Natural killer cell treated with Interleukin-12 subunit alpha and Interleukin-12 subunit beta and Interleukin-15 and Interleukin-18, amount 100 ng/mL, for 72 hours (primary cell): Measurements from ENCODE around the gene AP5Z1. TPM values are rescaled to one million over a fixed set of nuclear protein-coding genes. Genes with fewer than 3 reads are reported as not detected.

Experiments
- ATAC-seq, 2 donors: fragments of 150-1000 bp; cut with Tn5 transposase in 1 of 2; sonication (Bioruptor Pico), chemical (Tn5 transposase) in 1 of 2; 2 replicates each; pipeline ENCODE4 v1.10.0; 2021
- DNase-seq: peaks from one replicate; pipeline ENCODE4 v3.0.0; 2022; ENCODE audit warnings: low spot score
- H3K27ac Mint-ChIP-seq, 2 donors: 1 replicate in 1 of 2; 2 replicates in 1 of 2; pipeline ENCODE4 v1.8.0; 2022; ENCODE audit warnings: mixed read lengths in 2 of 2, mild to moderate bottlenecking in 1 of 2, moderate library complexity in 1 of 2
- H3K27me3 Mint-ChIP-seq, 2 donors: 1 replicate in 1 of 2; 2 replicates in 1 of 2; pipeline ENCODE4 v1.8.0; 2022; ENCODE audit warnings: mixed read lengths in 2 of 2
- H3K36me3 Mint-ChIP-seq: one replicate; pipeline ENCODE4 v1.8.0; 2022; ENCODE audit warnings: mixed read lengths
- H3K4me1 Mint-ChIP-seq, 2 donors: 1 replicate in 1 of 2; 2 replicates in 1 of 2; pipeline ENCODE4 v1.8.0; 2022; ENCODE audit warnings: low read depth in 2 of 2, mixed read lengths in 2 of 2, mild to moderate bottlenecking in 1 of 2
- H3K4me3 Mint-ChIP-seq: one replicate; pipeline ENCODE4 v1.8.0; 2022; ENCODE audit warnings: mixed read lengths
- H3K9me3 Mint-ChIP-seq: 2 replicates; pipeline ENCODE4 v1.8.0; 2022; ENCODE audit warnings: mixed read lengths
- total RNA-seq, 2 donors: library from RNA; stranded (reverse); gene quantifications; one replicate each; pipeline ENCODE4 v1.2.3, GENCODE V29; 2022

The AP5Z1 gene
- total RNA-seq, 2 donors from 2014 or later = 87.3 to 99.4 TPM

DNA sequence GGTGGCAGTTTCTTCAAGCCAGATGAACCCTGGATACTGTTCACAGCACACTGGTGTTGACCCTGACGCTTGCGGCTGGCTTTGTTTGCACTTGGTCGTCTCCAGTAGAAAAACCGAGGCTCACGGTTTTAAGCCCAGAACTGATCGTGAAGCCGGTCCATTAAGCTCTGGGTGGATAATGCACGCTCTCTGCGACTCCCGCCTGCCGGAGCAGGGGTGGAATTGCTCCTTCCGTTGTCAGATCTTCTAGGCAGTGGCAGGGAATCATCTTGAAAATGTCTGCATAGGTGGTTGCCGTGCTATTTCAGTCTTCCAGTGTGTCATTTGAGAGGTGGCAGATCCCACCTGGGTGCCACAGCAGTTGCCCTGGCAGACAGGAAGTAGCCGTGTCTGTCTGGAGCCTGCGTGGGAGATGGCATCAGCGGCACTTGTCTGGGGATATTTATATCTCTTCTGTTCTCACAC is 35.9 kb upstream of the AP5Z1 start:
- peak overlapping the region; percentile 37 to 82 for H3K27ac Mint-ChIP-seq
- no peaks in the 10 kb centered on the region for H3K27me3 Mint-ChIP-seq
- H3K9me3 Mint-ChIP-seq = no peaks in the 10 kb centered on the region
- no peaks in the 10 kb centered on the region for H3K36me3 Mint-ChIP-seq
- H3K4me1 Mint-ChIP-seq = peaks cover 30 to 34% of the 10 kb centered on the region in 2 donors
- no peak for ATAC-seq
- H3K4me3 Mint-ChIP-seq = no peak overlapping the region
- no peak for DNase-seq

DNA sequence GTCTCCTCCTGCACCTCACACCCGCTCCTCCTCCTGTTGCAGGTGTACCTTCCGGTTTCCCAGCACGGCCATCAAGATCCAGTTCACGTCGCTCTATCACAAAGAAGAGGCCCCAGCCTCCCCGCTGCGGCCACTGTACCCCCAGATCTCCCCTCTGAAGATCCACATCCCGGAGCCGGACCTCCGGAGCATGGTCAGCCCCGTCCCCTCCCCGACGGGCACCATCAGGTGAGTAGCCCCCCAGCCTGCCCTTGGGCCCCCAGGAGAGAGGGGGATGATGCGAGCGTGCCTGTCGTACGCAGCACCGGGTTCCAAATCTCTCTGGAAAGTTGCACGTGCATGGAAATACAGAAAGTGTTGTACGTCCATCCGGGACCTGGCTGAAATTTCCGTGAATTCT is 34.6 kb upstream of the AP5Z1 start:
- no peak overlapping the region for H3K4me3 Mint-ChIP-seq
- H3K27me3 Mint-ChIP-seq = no peaks in the 10 kb centered on the region
- H3K27ac Mint-ChIP-seq = no peak overlapping the region
- H3K9me3 Mint-ChIP-seq = no peaks in the 10 kb centered on the region
- no peaks in the 10 kb centered on the region for H3K36me3 Mint-ChIP-seq
- peaks cover 40 to 44% of the 10 kb centered on the region in 2 donors for H3K4me1 Mint-ChIP-seq
- ATAC-seq = no peak
- no peak for DNase-seq

DNA sequence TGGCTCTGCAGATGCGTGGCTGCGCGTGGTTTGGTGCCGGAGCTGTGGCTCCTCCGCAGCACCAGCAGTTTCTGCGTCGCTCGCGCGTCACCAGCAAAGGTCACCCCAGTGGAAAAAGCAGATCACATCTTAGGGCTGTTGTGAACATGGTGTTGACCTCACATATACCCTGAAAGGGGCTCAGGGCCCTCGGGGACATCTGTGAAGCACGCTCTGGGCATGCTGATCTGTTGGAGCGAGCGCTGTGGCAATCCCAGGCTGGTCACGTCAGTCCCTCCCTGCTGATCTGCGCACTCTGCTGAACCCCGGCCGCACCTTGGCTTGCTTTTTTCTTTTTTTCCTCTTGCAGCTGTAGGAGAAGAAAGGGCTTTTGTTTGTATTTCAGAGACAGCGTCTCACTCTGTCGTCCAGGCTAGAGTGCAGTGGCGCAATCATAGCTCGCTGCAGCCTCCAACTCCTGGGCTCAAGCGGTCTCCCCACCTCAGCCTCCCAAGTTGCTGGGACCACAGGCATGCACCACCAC is 33.3 kb upstream of the AP5Z1 start:
- H3K36me3 Mint-ChIP-seq = no peaks in the 10 kb centered on the region
- H3K9me3 Mint-ChIP-seq = no peaks in the 10 kb centered on the region
- H3K27ac Mint-ChIP-seq = peak overlapping the region in 1 of 2 donors; percentile 43
- no peak overlapping the region for H3K4me3 Mint-ChIP-seq
- no peaks in the 10 kb centered on the region for H3K27me3 Mint-ChIP-seq
- ATAC-seq (no peak), DNase-seq (no peak)
- peaks cover 45 to 47% of the 10 kb centered on the region in 2 donors for H3K4me1 Mint-ChIP-seq

DNA sequence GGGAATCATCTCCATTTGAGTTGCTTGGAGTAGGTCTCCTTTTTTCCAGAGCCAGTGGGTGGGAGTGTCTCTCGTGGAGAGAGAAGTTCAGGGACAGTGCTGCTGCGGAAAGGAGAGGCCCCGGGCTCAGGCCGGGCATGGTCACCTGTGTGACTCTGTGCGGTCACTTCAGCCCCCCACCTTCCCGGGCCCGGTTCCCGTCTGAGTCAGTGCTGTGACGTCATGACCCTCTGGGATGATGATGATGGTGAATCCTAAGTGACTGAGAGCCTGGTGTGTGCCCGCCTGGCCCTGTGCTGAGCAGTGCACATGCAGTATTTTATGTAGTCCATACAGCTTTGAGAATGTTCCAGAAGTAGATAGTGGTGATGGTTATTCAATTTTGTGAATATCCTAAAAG is 32.6 kb upstream of the AP5Z1 start:
- Mint-ChIP-seq H3K4me3 (no peak overlapping the region), H3K27ac (peak overlapping the region in 1 of 2 donors; percentile 97), H3K4me1 (peaks cover 47% of the 10 kb centered on the region in 2 donors), H3K9me3 (no peaks in the 10 kb centered on the region), H3K36me3 (peaks cover 1% of the 10 kb centered on the region), H3K27me3 (no peaks in the 10 kb centered on the region)
- ATAC-seq (no peak), DNase-seq (no peak)

DNA sequence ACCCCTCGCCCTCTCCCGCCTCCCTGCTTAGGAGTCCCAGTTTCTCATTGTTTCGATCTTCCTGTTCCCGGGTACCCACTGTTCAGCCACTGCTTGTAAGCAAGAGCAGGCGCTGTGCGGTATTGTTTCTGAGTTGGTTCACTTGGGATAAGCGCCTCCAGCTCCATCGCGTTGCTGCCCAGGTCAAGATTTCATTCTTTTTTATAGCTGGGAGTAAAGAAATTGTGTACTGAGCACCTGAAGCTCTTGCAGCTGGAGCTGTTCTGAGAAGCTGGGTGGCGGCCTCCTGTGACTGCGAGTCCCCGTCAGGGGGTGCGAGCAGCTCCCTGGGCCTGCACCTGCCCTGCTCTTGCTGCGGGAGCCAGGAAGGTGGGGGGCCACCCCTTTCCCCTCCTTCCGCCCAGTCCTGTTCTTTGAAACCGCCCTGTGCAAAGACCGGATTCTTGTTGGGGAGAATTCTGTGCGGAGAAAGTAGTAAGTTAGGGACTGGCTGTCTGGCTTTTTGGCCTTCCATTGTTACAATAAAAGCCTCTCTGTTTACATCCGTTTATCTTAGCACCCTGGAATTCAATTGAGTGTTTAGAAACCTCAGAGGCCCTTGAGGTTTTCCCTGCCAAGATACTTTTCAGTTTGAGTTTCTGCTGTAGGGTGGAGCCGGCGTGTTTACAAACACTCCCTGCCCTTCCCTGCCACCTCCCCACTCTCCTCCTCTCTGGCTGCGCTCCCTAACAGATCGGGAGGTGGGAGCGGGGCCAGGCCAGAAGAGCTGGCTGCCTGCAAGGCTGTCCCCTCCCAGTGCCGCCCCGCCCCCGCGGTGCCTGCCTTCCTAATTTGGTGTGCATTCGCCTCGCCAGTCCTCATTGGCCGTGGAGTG is 30.8 kb upstream of the AP5Z1 start:
- H3K27me3 Mint-ChIP-seq = no peaks in the 10 kb centered on the region
- ATAC-seq (peak; percentile 79 to 87), DNase-seq (peak; percentile 81)
- peak overlapping the region; percentile 93 to 97 for H3K27ac Mint-ChIP-seq
- H3K36me3 Mint-ChIP-seq = peaks cover 6% of the 10 kb centered on the region
- peaks cover 47 to 49% of the 10 kb centered on the region in 2 donors for H3K4me1 Mint-ChIP-seq
- H3K4me3 Mint-ChIP-seq = peak overlapping the region; percentile 87
- no peaks in the 10 kb centered on the region for H3K9me3 Mint-ChIP-seq

DNA sequence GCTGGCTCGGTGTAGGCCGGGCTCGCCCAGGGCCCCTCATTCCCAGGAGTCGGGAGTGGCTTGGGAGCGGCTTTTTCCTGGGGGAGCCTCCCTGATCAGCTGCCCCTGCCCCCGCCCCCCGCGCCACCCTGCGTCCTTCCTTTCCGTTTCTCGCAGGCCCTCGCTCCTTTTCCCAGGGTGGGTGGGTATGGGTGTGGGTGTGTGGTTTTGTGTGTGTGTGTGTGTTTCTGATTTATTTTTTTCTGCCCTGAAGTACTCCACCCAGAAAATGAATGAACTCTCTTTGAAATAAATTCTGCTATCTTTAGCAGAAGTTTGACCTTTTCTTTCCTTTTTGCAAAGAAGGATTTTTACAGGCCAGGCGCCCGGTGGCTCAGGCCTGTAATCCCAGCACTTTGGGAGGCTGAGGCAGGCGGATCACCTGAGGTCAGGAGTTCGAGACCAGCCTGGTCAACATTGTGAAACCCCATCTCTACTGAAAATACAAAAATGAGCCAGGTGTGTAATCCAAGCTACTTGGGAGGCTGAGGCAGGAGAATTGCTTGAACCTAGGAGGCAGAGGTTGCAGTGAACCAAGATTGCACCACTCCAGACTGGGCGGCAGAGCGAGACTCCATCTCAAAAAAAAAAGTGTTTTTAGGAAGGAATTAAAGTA is 30.0 kb upstream of the AP5Z1 start:
- ATAC-seq = no peak
- H3K27ac Mint-ChIP-seq = peak overlapping the region; percentile 93 to 97
- H3K27me3 Mint-ChIP-seq = no peaks in the 10 kb centered on the region
- DNase-seq = no peak
- H3K4me3 Mint-ChIP-seq = peak overlapping the region; percentile 87
- peaks cover 43 to 46% of the 10 kb centered on the region in 2 donors for H3K4me1 Mint-ChIP-seq
- no peaks in the 10 kb centered on the region for H3K9me3 Mint-ChIP-seq
- H3K36me3 Mint-ChIP-seq = peaks cover 6% of the 10 kb centered on the region

DNA sequence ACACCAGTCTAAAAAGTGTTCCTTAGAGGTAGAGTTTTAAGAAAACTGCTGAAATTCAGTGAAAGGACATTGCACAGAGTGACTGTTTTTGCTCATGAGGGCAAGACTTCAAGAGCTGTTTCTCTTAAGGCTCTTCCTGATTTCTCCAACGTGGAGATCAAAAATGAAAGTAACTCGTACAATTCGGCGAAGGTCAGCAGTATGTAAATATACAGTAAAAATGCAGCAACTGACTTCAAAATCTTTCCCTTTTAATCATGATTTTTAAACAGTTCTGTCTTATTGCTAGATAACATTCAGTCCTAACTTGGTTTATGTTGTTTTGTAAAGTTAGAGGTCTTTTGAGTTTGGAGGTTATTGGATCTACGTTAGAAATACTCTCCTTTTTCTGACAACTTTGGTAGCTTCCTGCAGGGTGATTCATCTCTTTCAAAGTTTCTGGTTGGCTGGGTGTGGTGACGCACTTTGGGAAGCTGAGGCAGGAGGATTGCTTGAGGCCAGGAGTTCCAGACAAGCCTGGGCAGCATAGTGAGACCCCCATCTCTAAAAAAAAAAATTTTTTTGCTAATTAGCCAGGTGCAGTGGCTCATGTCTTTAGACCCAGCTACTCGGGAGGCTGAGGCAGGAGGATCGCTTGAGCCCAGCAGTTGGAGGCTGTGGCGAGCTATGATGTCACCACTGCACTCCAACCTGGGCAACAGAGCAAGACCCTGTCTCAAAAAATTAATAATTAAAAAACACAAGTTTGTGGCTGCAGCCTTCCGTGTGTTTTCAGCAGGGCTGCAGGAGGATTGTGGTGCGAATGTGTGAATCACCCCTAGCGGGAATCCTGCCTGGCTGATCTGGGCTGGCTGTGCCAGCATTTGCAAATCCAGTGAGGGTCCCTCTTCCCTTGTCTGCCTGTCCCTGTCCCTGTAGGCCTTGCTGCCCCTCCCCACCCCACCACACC is 29.2 kb upstream of the AP5Z1 start:
- Mint-ChIP-seq H3K27ac (peak overlapping the region; percentile 93 to 97), H3K36me3 (peaks cover 6% of the 10 kb centered on the region), H3K27me3 (no peaks in the 10 kb centered on the region), H3K9me3 (no peaks in the 10 kb centered on the region), H3K4me3 (peak overlapping the region; percentile 87), H3K4me1 (peaks cover 43 to 46% of the 10 kb centered on the region in 2 donors)
- DNase-seq (no peak), ATAC-seq (peak; percentile 60 to 65)

DNA sequence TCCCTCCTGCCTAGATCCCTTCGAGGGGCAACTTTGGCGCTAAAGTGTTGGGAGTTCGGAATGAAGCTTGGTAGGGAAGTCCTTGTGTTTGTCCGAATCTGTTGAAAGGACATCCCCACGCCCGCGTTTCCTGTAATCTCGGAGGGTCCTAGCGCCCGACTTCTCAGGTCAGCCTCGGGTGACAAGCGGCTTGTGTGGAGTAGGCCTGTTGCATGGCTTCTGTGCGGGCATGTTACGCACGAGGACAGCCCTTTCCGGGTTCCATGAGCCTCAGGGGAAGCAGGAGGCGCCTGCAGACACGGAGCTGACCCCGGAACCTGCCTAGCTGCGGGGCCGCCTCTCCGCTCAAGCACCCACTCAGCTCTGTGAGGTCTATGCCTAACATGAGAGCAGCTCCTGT is 28.4 kb upstream of the AP5Z1 start:
- H3K27me3 Mint-ChIP-seq = no peaks in the 10 kb centered on the region
- H3K36me3 Mint-ChIP-seq = peaks cover 6% of the 10 kb centered on the region
- H3K4me3 Mint-ChIP-seq = peak overlapping the region; percentile 27
- H3K27ac Mint-ChIP-seq = peak overlapping the region in 1 of 2 donors; percentile 97
- H3K4me1 Mint-ChIP-seq = peaks cover 39 to 46% of the 10 kb centered on the region in 2 donors
- no peaks in the 10 kb centered on the region for H3K9me3 Mint-ChIP-seq
- ATAC-seq (no peak), DNase-seq (no peak)

DNA sequence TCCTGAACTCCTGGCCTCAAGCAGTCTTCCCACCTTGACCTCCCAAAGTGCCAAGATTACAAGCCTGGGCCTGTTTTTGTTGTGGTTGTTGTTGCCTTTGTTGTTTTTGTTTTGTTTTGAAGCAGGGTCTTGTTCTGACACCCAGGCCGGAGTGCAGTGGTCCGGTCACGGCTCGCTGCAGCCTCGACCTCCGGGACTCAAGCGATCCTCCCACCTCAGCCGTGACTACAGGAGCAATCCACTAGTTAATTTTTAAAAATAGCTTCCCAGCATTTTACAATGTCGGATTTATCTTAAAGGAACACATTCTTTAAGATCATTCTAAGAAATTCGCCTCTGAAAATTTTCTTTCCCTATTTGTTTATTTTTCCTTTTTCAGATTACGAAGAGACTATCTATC is 27.7 kb upstream of the AP5Z1 start:
- peaks cover 6% of the 10 kb centered on the region for H3K36me3 Mint-ChIP-seq
- peaks cover 38 to 46% of the 10 kb centered on the region in 2 donors for H3K4me1 Mint-ChIP-seq
- ATAC-seq = no peak
- no peak for DNase-seq
- H3K4me3 Mint-ChIP-seq = peak overlapping the region; percentile 51
- H3K27me3 Mint-ChIP-seq = no peaks in the 10 kb centered on the region
- H3K27ac Mint-ChIP-seq = peak overlapping the region; percentile 65 to 86
- H3K9me3 Mint-ChIP-seq = no peaks in the 10 kb centered on the region

DNA sequence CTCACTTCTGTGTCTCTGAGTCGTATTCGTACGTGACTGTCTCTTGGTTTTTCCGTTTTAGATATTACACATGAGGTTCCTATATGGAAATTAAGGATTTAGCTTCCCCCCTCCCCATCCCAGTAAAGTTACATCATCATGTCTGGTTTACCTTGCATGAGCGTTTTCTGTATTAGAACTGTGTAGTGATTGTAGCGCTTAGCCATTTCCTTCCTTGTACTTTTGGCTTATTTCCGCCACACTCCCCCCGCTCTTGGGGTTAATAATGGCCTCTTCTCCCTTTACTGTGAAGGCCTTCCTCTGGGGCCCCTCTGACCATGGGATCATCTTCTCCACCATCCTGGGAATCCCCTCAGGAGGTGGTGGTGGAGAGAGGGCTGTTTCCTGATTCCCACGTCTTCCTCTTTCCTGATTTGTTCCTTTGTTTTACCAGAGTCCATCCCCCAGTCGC is 27.2 kb upstream of the AP5Z1 start:
- Mint-ChIP-seq H3K4me3 (peak overlapping the region; percentile 51), H3K36me3 (peaks cover 6% of the 10 kb centered on the region), H3K27me3 (no peaks in the 10 kb centered on the region), H3K9me3 (no peaks in the 10 kb centered on the region), H3K4me1 (peaks cover 36 to 46% of the 10 kb centered on the region in 2 donors), H3K27ac (peak overlapping the region; percentile 65 to 86)
- DNase-seq = no peak
- ATAC-seq = no peak

DNA sequence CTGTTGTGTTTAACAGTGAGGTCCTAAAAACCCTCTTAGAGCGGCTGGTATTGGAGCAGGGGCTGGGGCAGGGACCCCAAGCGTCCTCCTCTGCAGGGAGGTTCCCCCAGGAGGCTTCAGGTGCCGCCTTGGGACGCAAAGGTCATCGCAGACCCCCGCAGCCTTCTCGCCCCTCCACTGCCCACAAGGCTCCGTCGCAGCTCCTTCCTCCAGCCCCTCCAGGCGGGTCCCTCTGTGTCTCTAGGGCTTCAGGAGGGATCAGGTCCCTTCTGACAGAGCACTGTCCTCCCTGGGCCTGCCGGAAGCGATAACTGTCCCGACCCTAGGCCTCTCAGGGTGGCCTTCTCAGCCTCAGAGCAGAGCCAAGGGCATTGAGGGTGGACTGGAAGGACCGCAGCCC is 26.1 kb upstream of the AP5Z1 start:
- ATAC-seq (no peak), DNase-seq (no peak)
- Mint-ChIP-seq H3K4me3 (no peak overlapping the region), H3K4me1 (peaks cover 36 to 40% of the 10 kb centered on the region in 2 donors), H3K27ac (peak overlapping the region; percentile 65 to 86), H3K9me3 (no peaks in the 10 kb centered on the region), H3K27me3 (no peaks in the 10 kb centered on the region), H3K36me3 (peaks cover 6% of the 10 kb centered on the region)

DNA sequence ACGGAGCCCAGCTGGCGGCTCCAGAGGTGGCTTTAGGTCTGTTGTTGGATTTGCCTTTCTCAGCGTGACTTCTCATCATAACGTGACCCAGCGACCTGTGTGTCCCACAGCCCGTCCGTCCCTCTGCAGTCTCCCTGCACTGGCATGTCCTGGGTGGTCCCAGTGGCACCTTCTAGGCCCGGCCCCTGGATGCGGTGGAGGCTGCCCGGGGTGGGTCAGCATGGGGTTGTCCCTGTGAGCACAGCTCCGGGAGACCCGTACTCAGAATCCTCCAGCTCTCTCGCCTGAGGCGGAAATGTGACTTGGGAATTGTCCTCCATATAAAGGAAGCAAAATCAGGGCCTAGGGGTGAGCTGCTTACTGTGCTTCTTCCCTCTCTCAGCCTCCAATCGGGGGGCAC is 25.6 kb upstream of the AP5Z1 start:
- H3K9me3 Mint-ChIP-seq = no peaks in the 10 kb centered on the region
- ATAC-seq (no peak), DNase-seq (no peak)
- H3K36me3 Mint-ChIP-seq = peaks cover 6% of the 10 kb centered on the region
- H3K27ac Mint-ChIP-seq = no peak overlapping the region
- no peak overlapping the region for H3K4me3 Mint-ChIP-seq
- peaks cover 32 to 36% of the 10 kb centered on the region in 2 donors for H3K4me1 Mint-ChIP-seq
- H3K27me3 Mint-ChIP-seq = no peaks in the 10 kb centered on the region

DNA sequence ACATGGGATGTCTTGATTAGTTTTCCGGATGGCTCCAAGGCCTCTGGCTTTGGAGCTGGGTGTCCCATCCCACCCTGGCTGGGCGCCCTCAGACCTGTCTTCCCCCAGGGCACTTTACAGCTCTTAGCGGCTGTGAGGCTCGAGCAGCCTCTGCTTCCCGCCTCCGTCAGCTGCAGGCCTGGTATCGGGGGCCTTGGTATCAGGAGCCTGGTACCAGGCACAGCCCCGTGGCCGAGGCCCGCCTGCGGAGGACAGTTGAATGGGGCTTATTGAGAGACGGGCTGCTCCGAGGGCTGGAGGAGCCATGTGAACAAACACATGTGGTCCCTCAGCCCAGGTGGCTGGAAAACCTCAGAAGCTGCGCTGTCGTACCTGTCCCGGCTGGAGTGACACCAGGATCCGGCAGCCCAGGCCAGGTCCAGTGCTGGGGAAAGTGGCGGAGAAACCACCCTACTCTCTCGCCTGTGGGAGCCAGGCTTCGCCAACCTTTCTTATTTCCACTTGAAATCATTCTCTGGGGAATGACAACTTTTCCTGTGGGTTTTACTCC is 23.9 kb upstream of the AP5Z1 start:
- Mint-ChIP-seq H3K27ac (no peak overlapping the region), H3K27me3 (no peaks in the 10 kb centered on the region), H3K9me3 (no peaks in the 10 kb centered on the region), H3K36me3 (peaks cover 6% of the 10 kb centered on the region), H3K4me1 (peaks cover 17 to 23% of the 10 kb centered on the region in 2 donors), H3K4me3 (no peak overlapping the region)
- ATAC-seq (no peak), DNase-seq (no peak)
